Fibroblast of skin of abdomen (primary cell): ENCODE results near the gene CEP68.

Source experiments
- DNase-seq: peaks from one replicate; pipeline ENCODE4 v3.0.0-alpha.2; 2013

The CEP68 gene

GRCh38 chr2:65134158-65134557 is 77.9 kb downstream of the CEP68 start:
- no peak for DNase-seq

DNA sequence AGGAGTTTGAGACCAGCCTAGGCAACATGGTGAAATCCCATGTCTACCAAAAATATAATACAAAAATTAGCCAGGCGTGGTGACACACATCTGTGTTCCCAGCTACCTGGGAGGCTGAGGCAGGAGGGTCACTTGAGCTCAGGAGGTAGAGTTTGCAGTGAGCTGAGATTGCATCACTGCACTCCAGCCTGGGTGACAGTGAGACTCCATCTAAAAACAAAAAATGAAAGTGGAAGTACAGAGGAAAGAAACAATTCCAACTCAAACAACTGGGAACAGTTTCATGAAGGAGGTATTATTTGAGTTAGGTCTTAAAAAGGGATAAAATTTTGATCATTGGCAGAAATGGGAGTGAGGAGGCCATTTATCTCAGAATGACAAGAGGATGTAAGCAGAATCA is 80.0 kb downstream of the CEP68 start:
- DNase-seq: no peak
